Islet of Langerhans (tissue), 1 donor: ENCODE results near the gene KLK13.

Source experiments
- FAIRE-seq: peaks from one replicate; lab custom pipeline; 2011; peaks lifted over from hg19 to GRCh38; lab: Jason Lieb, UNC

KLK13 gene

DNA sequence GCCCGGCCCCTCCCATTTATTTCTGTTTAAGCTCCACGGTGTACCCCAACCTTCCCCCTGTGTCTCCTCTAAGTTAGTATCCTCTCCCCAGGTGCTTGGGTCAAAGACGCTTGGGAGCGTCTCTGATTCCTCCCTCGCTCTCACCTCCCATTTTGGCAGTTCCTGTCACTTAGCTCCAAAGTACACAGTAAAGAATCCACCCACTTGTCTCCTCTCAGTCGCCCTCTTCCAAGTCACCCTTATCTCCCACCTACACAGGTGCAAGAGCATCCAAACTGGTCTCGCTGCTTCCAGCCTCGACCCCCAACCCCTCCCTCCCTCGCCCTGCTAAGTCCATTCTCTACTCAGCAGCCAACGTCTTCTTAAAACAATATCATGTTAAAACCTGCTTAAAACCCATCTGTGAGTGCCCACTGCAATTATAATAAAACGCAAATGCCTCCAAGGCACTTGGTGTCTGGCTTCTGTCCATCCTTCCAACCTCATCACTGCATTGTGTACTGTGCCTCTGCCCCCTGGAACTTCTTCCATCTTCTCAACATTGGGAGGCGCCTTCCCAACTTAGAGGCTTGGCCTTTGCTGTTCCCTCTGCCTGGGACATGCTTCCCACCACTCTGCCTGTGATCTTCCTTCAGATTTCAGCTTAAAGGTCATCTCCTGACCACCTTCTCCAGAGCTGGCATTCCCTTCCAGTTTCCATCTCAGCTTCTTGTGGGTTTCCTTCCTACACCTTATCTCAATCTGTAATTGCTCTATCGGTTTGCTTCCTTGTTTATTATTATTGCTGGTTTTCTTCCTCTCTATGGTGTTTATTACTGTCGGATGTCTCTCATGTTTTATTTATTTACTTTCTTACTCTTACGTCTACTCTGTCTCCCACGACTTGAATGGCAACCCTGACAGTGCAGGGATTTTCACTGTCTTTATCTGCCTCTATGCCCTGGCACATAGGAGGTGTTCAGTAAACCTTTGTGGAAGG is 27.3 kb upstream of the KLK13 start:
- FAIRE-seq: no peak

DNA sequence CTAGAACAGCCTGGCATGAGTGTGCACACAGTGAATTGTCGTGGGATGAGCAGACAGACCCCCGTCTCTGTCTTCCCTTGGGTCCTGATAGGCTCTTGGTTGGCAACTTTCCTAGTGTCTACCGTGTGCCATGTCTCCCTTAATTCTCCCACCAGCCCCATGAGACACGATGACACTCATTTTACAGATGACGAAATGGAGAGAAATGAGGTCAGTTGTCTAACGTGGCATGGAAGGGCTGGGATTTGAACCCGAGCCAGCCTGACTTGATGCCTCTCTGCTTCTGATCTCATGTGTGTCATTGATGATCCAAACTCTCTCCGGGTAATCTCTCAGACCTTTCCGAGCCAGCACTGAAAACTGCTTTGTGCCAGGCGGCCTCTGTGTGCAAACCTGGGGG is 26.2 kb upstream of the KLK13 start:
- FAIRE-seq: no peak

DNA sequence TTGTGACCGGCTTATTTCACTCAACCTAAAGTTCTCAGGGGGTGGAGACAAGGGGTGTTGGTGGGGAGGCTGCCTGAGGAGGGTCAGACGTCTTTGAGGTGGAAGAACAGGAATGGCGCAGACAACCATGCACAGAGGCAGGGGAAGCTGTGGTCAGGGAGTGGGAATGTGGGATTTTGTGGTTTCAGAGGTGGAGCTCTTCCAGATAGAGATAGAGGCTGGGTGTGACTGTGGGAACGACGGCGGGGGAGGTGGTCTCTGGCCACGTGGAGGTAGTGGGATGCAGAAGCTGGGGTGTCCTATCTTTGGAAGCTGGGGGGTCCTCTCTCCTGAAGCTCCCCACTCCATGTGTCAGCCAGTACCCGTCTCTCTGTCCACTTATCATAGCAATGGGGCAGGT is 25.6 kb upstream of the KLK13 start:
- no peak for FAIRE-seq

DNA sequence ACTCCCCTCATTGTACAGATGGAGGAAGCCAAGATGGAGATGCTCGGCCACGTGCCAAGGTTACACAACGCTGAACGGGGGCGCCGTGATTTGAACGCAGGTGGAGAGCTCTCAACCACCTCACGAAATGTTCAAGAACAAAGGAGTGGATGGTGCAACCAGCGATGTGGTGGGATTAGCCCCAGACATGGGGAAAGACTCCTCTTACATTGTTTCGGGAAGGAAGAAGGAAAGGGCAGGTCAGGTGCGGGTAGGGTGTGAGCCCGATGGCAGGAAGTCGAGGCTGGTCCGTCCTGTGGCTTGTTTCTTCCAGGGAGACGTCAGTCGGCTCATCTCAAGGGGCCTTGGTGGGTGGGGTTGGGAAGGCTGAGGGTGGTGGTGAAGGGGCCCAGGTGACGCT is 24.9 kb upstream of the KLK13 start:
- FAIRE-seq: no peak

DNA sequence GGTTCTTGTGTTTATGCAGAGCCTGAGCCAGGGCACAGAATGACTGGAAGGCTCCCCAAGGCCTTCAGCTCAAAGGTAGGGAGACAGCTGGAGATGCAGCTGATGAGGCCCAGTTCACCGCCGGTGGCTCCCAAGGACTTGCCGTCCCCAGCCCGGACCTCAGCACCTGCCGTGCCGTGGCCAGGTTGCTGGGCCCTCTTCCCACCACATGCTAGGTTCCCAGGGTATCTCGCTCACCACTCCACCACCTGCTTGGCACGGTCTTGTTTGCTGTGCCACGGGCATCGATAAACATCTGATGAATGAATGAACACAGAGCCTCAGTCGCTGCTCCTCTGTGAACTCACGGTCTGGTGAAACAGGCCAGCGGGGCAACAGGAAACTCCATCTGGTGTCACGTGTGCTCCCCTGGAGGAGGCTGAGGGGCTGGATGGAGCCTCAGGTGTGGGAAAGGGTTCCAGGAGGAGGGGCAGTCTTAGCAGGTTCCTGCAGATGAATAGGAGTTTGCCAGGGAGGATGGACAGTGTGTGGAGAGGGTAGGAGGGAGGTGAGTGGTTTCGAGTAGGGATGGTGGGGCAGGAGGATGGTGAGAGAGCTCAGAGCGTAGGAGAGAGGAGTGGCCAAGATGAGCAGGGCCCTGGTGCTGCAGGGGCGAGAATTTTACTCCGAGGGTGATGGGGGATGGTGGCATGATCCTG is 21.4 kb upstream of the KLK13 start:
- FAIRE-seq: no peak

DNA sequence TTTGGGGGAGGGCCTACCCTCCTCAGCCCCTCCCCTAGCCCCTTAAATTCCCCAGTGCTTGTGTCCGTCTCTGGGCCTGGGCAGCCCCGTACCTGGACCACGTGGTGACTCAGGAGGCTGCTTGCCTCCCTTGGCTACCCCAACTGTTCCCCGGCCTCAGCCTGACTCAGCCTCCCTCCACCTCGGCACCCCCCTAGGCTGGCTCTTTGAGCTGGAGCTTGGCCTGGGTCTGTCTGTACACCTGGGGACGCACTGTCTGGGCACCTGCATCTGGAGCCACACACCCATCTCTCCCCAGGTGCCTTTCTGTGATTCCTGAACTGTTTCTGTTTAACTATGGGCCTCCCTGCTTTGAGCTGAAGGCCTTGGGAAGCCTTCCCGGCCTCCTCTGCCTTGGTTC is 19.6 kb upstream of the KLK13 start:
- FAIRE-seq: no peak

DNA sequence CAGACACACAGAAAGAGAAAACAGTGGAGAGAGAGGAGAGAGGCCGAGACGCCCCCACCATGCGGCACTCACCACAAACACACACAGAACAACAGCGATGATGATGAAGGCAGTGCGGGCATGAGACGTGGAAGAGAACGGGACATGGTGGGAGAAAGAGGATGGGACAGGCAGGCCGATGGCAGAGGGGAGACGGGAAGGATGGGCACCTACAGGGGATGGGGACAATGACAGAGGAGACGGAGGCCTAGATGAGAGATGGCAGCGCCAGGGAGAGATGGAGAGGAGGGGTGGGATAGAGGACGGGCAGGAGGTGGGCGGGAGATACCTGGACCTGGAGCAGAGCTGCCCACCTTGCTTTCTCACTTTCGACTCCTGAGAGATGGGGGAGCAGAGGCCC is 18.9 kb upstream of the KLK13 start:
- FAIRE-seq: no peak

DNA sequence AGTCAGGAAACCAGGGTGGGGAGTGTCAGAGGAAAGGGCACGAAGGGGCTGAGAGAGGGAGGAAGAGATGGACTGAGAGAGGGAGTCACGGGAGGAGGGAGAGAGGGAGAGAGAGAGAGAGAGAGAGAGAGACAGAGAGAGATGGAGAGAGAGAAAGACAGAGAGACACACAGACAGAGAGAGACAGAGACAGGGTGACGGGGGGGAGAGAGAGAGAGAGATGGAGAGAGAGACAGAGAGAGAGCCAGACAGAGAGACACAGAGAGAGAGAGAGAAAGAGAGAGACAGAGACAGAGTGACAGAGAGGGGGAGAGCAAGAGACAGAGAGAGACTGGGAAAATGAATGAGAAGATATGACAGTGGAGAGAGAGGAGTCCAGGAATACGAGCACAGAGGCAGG is 18.3 kb upstream of the KLK13 start:
- no peak for FAIRE-seq

DNA sequence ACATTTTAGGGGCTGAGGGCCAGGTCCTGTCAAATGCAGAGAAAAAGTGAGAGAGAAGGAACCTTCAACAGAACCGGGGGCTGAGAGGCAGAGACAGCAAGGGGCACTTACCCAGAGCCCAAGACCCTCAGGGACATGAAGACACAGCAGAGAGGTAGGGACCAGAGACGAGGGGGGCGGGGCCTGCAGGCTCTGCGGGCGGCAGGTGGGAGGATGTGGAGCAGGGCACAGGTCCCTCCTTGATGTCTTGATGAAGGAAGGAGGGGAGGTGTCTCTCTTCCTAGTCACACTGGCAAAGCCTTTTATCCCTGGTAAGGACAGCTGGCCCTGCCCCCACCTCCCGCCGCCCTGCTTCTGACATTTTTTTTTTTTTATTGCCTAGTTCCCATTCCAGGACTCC is 17.7 kb upstream of the KLK13 start, which contains the start of gene KLK14:
TSS of gene KLK14 (minus strand) at position 277 of the 400 bp plus-strand sequence. CDS start at position 4, 273 bp downstream.
- FAIRE-seq: no peak

DNA sequence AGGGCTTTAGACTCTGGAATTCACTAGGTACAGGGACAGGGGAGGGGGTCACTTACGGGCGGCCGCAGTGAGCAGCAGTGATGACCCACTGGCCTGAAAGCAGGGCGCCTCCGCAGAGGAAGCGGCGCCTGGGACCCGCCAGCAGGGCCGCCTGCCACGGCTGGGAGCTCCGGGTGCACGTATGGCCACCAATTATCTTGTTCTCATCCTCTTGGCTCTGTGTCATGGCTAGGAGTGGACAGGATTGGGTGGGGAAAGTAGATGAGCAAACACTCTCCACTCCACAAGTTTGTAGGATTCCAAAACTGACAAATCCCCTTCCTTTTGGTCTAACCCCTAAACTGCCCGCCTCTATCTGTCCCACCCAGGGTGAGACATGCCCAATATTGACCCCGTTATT is 16.6 kb upstream of the KLK13 start:
- FAIRE-seq: no peak

DNA sequence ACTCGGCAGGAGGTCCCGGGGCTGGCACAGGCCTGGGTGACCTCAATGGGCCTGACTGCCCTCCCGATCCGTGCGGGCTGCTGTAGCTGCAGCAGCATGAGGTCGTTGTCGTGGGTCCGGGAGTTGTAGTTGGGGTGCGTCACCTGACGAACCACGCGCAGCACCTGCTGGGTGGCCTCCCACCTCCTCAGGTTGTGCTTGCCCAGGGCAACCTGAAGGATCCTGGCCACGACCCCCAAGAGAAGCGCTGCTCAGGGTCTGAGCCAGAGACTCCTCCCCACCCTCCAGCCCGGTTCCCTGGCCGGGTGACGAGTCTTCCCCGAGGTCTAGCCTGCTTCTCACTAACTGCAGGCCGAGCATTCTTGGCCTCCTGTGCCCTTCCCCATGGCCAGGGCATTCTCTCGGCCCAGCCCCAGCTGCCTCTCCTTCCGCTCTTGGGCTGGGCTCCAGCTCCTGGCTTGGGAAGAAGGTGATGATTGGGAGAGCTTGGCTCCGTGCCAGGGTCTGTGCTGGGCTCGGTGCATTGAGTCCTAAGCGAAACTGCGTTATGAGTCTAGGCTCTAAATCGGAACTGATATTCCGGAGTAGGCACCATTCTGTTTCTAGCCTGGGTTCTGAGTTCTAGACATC is 14.7 kb upstream of the KLK13 start:
- no peak for FAIRE-seq

DNA sequence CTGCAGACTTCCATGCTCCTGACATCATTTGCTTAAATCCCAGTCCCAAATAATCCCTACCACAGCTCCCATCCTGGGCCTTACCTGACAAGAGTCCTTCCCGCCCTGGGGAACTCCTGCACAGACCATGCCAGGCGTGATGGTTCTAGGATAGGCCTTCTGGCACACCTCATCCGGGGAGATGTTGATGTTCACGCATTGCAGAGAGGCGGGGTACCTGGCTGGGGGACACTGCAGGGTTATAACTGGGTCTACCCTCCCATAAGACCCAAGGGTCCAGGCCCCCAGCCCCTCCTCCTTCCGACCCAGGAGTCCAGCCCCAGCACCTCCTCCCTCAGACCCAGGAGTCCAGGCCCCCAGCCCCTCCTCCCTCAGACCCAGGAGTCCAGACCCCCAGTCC is 13.8 kb upstream of the KLK13 start:
- FAIRE-seq: no peak

DNA sequence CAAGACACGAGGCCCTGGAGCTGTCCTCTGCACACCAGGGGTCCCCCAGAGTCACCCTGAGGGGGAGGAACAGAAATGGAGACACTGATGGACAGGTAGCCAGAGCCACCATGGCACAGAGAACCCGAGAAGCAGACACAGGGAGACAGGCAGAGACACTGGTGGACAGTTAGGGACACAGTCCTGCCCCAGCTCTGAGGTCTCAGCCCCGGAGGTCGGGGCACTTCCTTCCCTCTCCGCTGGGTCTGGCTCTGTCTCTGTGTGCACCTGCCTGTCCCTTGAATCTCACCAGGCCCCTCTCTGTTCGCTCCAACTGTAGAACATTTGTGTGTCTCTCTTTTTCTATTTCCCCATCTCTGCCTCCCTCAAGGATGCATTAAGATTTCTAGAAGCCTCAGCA is 13.2 kb upstream of the KLK13 start:
- FAIRE-seq: no peak

DNA sequence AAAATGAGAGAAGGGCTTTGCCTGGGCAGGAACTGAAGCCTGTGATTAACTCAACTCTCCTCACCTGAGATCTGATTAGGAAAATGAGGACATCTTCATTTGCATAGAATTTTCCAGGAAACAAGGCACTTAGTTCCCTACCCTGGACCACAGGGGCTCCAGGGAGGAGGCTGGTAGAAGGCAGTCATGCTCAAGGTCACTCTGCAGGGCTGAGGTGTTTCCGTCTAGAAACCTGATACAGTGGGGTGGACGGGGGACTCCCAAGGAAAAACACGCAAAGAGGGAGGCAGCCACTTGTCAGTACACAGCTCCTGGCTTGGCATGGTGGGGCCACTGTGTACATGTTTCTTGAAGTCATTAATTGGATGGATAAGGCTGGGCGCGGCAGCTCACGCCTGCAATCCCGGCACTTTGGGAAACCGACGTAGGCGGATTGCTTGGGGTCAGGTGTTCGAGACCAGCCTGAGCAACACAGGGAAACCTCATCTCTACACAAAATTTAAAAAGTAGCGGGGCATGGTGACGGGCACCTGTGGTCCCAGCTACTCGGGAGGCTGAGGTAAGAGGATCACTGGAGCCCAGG is 11.8 kb upstream of the KLK13 start:
- FAIRE-seq: no peak

DNA sequence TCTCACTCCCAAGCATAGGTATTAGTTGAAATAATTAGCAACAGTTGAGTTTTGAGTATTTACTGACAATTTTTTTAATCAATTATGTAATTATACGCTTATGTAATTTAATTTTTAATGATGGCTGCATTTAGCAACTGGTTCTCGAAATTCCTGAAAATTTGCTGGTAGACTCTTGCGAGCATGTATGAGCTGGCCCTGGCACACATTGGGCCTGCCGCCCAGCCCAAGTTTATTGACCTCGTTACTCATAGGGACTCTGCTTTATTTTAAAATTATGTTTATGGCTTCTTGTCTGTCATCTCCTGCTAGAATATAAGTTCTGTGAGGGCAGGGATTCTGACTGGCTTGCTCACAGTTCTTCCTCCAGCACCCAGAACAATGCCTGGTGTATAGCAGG is 11.1 kb upstream of the KLK13 start:
- FAIRE-seq: no peak

DNA sequence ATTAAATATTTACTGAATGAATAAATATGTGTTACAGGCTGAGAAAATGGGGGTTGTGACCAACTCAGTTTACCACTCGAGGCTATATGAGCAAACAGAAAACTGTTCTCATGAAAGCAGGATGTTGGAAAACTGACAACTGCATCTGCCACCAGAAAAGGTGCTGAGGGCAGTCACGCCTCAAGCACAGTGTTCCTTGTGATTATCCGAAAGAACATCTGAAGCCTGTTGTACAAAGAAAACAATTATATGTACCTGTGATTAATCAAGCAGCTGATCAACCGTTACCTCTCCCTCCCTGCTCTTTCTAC is 6.2 kb upstream of the KLK13 start:
- no peak for FAIRE-seq

DNA sequence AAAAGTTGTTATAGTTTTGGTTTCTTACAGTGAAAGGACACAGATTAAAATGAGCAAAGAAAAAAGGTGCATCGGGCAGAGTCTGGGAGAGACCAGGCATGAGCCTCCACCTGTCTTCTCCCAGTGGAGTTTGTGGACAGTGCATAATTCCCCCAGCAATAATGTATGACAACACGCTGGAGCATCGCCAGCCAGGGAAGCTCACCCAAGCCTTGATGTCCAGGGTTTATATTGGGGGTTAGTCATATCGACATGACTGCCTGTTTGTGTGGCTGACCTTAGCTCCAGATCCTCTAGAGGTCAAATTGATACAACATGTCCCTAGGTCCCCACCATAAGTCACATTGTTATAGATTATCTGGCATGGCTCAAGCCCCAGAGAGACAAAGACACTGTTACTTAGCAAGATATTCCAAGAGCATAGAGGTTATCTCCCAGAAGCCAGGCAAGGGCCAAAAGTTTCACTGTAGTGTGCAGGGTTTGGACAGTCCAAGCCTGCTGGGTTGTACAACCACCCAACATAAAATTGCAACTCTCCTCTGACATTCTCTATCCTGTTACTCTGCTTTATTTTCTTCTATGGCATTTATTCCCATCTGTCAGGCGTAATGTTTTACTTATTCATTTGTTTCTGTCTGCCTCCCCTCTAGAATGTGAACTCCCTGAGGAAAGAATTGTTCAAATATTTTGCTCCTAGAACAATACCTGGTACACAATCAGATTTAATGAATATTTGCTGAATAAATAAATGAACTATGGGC is 5.6 kb upstream of the KLK13 start:
- no peak for FAIRE-seq

DNA sequence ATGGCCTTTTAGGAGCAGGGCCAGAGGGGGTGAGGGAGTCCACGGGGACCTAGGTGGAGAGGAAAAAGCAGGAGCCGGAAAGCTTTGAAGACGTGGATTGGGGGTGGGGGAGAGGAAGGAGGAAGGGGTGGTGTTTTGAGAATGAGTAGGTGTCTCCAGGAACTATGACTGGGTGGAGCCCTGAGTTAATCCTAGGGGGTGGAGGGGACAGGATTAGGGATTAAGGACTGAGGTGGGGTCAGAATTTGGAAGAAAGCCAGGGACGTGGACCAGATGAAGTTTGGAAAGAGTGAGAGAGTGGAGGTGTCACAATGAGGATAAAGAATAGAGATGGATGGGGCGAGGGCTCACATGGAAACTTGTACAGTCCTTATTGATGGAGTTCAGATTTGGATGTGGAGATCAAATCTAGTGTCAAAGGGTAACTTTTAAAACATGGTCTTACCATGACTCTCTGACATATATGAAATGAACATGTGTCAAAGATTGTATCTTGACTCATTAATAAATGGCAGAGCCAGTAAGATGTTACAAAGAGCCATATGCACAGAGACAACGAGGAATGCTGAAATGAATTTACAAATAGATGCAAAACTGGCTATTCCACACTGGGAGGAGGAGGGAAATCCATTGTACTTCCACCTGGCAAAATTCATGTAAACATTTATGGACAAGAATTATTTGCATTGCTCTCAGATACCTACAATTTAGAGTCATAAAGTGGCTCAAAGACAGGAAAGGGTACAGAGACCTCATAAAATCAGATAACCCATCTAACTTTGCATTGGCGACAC is 1.7 kb upstream of the KLK13 start:
- no peak for FAIRE-seq

DNA sequence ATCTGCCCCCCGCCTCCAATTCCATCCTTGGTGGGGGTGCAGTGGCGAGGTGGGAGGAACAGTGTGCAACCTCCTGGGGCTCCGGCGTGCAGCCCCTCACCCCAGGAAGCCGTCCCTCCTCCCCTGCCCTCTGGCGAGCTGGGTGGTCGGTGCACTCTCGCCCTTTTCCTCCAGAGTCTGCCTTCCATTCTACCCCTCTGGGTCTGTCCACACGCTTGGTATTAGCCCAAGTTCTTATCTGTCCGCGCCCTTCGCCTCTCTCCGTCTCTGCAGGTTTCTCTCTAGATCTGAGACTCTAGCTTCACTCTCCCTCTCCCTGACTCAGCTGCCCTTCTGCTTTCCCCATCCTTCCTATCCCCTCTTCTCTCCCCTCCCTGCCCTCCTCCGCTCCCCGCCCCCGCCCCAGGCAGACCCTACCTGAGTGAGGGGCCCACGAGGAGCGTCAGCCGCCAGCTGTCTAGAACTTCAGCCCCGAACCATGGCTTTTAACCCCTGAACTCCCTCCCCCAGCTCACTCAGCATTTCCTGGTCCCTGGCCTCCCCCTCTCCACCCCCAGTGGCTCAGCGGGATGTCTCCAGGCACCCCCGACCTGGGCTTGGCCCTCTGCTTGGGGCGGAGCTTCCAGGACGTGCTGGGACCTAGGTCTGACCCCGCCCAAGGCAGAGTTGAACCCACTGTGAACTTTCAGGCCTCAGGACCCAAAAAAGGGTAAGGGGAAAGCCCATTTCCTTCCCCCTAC is 499 bp upstream of the KLK13 start:
- no peak for FAIRE-seq

DNA sequence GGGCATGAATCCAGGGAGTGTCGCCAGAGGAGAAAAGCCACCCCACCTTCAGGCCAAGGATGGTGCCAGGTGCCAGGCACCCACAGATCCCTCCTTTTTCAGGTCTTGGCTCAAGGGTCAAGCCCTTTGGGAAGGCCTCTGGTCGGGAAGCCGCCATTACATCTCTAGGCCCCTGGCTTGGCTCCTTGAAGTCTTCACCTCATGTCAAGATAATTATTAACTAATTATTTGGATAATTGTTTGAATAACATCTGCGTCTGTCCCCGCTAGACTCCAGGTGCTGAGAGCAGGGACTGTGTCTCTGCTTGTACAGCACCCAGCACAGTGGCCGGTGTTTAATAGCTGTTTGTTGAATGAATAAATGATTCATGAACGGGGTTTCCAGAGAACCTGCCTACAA is 1.2 kb downstream of the KLK13 start:
- no peak for FAIRE-seq

DNA sequence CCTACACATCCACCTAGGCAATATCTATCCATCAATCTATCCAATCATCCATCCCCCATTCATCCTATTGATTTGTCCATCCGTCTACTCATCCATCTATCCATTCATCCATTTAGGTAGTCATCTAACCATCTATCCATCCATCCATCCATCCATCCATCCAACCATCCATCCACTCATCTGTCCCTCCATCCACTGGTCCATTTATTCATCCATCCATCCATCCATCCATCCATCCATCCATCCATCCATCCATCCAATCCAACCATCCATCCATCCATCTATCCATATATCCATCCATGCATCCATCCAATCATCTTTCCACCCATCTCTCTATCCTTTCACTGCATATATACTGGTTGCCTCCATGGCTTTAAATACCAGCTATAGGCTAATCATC is 3.9 kb downstream of the KLK13 start:
- FAIRE-seq: no peak
